ENCODE results near the gene LCN1.
"Not testable (repeated sequence)": the region's sequence is repeated elsewhere in the genome, so short reads cannot be mapped to it uniquely, and the experiment has no call there.

Gene LCN1

GRCh38 chr9:135522137-135522877, 1.1 kb downstream of the LCN1 start:
- DNase-seq (ENCODE audit: low read depth in 4 of 4, low spot score in 1 of 4), result no peak

- no peak for DNase-seq (ENCODE audit: low read depth in 4 of 4, low spot score in 1 of 4)
Observed at GRCh38 chr9:135522931-135523330, 1.7 kb downstream of the LCN1 start.

GRCh38 chr9:135523521-135524129, 2.4 kb downstream of the LCN1 start:
- DNase-seq (ENCODE audit: low read depth in 4 of 4, low spot score in 1 of 4), result no peak

GRCh38 chr9:135524130-135524861, 3.1 kb downstream of the LCN1 start:
- no peak for DNase-seq (ENCODE audit: low read depth in 4 of 4, low spot score in 1 of 4)

DNA sequence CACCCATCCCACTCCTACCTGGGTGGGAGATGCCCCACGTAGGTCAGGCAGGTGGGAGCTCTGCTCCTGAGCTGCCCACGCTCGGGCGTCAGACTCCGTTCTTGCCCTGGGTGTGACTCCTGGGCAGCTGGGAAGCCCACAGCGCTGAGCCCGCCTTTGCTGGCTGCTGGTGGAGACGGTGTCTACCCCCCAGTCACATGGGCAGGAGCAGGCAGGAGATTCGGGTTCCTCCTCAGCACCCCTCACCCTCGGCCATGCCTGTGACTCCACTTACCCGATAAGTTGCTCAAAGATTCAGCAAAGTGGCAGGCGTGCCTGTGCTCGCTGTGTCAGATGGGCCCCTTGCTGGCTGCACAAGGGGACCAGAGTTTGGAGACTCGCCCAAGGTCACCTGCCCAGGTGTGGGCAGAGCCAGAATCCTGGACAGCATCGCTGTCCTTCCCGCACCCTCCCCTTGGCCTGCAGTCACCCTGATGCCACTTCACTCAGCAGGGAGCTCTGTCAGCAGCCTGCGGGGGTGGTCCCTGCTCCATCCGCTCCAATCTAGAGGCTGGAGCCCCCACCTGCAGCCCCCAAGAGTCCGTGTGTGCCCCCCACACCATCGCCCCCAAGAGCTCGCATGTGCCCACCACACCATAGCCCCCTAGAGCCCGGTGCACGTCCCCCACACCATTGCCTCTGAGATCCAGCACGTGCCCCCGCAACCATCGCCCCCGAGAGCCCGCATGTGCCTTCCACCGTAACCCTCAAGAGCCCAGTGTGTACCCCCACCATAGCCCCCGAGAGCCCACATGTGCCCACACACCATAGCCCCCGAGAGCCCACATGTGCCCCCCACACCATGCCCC, 4.2 kb downstream of the LCN1 start:
- DNase-seq (ENCODE audit: low read depth in 4 of 4, low spot score in 1 of 4), result no peak

DNA sequence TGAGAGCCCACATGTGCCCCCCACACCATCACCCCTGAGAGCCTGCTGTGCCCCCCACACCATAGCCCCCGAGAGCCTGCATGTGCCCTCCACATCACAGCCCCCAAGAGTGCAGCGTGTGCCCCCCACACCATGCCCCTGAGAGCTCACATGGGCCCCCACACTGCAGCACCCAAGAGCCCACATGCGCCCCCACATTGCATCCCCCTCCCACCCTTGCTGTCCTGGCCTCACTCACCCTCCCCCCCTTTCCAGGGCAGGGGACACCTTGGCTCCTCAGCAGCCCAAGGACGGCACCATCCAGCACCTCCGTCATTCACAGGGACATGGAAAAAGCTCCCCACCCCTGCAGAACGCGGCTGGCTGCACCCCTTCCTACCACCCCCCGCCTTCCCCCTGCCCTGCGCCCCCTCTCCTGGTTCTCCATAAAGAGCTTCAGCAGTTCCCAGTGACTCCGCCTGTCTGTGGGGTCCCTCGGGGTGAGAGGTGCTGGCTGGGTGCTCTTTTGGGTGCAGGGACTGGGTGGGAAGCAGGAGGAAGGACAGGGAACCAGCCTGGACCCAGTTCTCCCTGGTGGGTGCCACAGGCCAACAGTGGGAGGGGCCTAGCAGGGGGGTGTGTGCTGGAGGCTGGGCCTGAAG, 5.0 kb downstream of the LCN1 start:
- DNase-seq (ENCODE audit: low read depth in 4 of 4, low spot score in 1 of 4), result no peak

GRCh38 chr9:135526730-135527571, 5.7 kb downstream of the LCN1 start:
- DNase-seq (ENCODE audit: low read depth in 4 of 4, low spot score in 1 of 4), result no peak

- DNase-seq (ENCODE audit: low read depth in 4 of 4, low spot score in 1 of 4), result not testable (repeated sequence)
Observed at GRCh38 chr9:135528842-135529435, 7.7 kb downstream of the LCN1 start.

- no peak for DNase-seq (ENCODE audit: low read depth in 4 of 4, low spot score in 1 of 4)
Observed at GRCh38 chr9:135530146-135530545, 8.9 kb downstream of the LCN1 start.

GRCh38 chr9:135531096-135531495, 9.9 kb downstream of the LCN1 start:
- DNase-seq (ENCODE audit: low read depth in 4 of 4, low spot score in 1 of 4), result no peak

- no peak for DNase-seq (ENCODE audit: low read depth in 4 of 4, low spot score in 1 of 4)
Observed at GRCh38 chr9:135533113-135533512, 11.9 kb downstream of the LCN1 start.

DNA sequence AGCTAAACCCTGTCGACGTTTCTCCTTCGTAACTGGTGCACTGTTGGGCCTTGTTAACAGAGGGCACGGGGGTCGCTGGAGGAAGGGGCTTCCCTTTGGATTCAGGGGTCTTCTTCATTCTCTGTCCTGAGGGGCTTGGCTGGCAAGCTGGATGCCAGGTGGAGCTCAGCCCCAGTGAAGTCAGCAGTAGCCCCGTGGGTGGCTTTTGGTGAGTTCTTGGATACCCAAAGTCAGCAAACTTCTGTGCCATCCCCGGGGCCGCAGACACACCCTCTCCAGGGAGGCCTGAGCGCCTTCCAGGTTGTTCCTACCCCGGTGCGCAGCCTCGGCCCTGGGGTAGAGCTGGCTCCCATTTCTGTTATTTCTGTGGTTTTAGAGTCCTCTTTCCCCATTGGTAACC, 12.4 kb downstream of the LCN1 start:
- DNase-seq (ENCODE audit: low read depth in 4 of 4, low spot score in 1 of 4), result no peak

DNA sequence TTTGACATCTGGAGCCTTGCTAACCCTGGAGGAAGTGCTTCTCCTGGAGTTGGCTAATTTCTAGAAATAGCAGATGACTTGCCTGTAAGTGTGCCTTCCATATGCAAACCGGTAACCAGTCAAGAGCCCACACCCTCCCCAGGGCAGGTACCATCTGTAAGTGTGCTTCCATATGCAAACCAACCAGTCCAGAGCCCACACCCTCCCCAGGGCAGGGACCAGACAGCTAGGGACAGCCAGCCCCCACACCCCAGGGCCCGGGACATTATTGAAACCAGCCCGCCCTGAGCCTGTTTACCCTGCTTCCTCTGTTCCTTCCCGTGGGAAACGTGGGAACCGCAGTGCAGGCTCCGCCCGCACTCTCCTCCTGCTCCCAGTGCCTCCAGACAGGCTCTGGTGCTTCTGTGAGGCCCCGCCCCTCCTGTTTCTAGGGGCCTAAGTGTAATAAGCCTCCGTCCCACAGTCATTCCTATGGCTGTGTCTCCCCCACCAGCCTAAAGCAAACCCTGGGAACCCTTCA, 13.0 kb downstream of the LCN1 start:
- not testable (repeated sequence) for DNase-seq (ENCODE audit: low read depth in 4 of 4, low spot score in 1 of 4)

- DNase-seq (ENCODE audit: low read depth in 4 of 4, low spot score in 1 of 4), result not testable (repeated sequence)
Observed at GRCh38 chr9:135534826-135535225, 13.6 kb downstream of the LCN1 start.

- not testable (repeated sequence) for DNase-seq (ENCODE audit: low read depth in 4 of 4, low spot score in 1 of 4)
Observed at GRCh38 chr9:135535631-135536030, 14.4 kb downstream of the LCN1 start.

GRCh38 chr9:135536216-135536615, 15.0 kb downstream of the LCN1 start:
- no peak for DNase-seq (ENCODE audit: low read depth in 4 of 4, low spot score in 1 of 4)

- DNase-seq (ENCODE audit: low read depth in 4 of 4, low spot score in 1 of 4), result not testable (repeated sequence)
Observed at GRCh38 chr9:135543262-135543894, 22.1 kb downstream of the LCN1 start.

- DNase-seq (ENCODE audit: low read depth in 4 of 4, low spot score in 1 of 4), result no peak
Observed at GRCh38 chr9:135544981-135545635, 23.9 kb downstream of the LCN1 start.

Measured in stimulated activated CD4-positive, alpha-beta T cell treated with anti-CD3 and anti-CD28 coated beads, Interleukin-1b, Interleukin-23, amount 100 ng/mL, for 24 hours (primary cell).